Left ventricle myocardium inferior (tissue), 1 donor: ENCODE results near the gene C22orf31. TPM values are rescaled to one million over a fixed set of nuclear protein-coding genes. Genes with fewer than 3 reads are reported as not detected.

Source experiments
- DNase-seq: peaks from one replicate; pipeline ENCODE4 v3.0.0-alpha.2; 2020
- H3K27ac ChIP-seq: fragments of 200-600 bp; replicated peaks from 2 replicates; pipeline ENCODE4 v1.8.0; 2021
- H3K27me3 ChIP-seq: fragments of 200-600 bp; 2 replicates; pipeline ENCODE4 v1.8.0; 2021; ENCODE audit warnings: low read depth
- H3K36me3 ChIP-seq: fragments of 200-600 bp; 2 replicates; pipeline ENCODE4 v1.8.0; 2021
- H3K4me1 ChIP-seq: fragments of 200-600 bp; 2 replicates; pipeline ENCODE4 v1.8.0; 2021
- H3K4me3 ChIP-seq: fragments of 200-600 bp; 2 replicates; pipeline ENCODE4 v1.8.0; 2021; ENCODE audit warnings: mild to moderate bottlenecking, moderate library complexity
- H3K9me3 ChIP-seq: fragments of 200-600 bp; replicated peaks from 2 replicates; pipeline ENCODE4 v1.8.0; 2021
- CTCF ChIP-seq: fragments of 200-600 bp; IDR thresholded peaks from 2 replicates; pipeline ENCODE4 v1.8.0; 2021; ENCODE audit warnings: antibody characterized with exemption, mild to moderate bottlenecking, borderline replicate concordance
- intact Hi-C: fragments of 100-400 bp; cut with micrococcal nuclease; formaldehyde crosslinking; loops from one replicate; pipeline ENCODE4 v1.11.0; 2022
- total RNA-seq: library from RNA; stranded (reverse); fragmentation: NEBNext Ultra II Directional; extraction: Animal tissue kit (Norgen Biotek cat#: 25700); gene quantifications from one replicate; pipeline ENCODE4 v1.2.1, GENCODE V29; 2021
- donor health status: DM: no; HTN: yes; CAD: no; lungs with severe emphysema.

C22orf31 gene
- total RNA-seq, 1 donor from 2014 or later, result 0.30 TPM

- Histone ChIP-seq H3K36me3 (no peaks in the 10 kb centered on the region), H3K27me3 (peaks cover 10% of the 10 kb centered on the region), H3K4me1 (peaks cover 67% of the 10 kb centered on the region), H3K4me3 (peak overlapping the region; percentile 82), H3K27ac (peak overlapping the region; percentile 80), H3K9me3 (no peaks in the 10 kb centered on the region)
- intact Hi-C loops, result no loop called here
- no peak for TF ChIP-seq CTCF
- DNase-seq, result no peak
Measured at GRCh38 chr22:29074276-29074772, 12.7 kb upstream of the C22orf31 start.

GRCh38 chr22:29073618-29074275 lies 12.1 kb upstream of the C22orf31 start:
- intact Hi-C loops, result no loop called here
- peaks cover 10% of the 10 kb centered on the region for H3K27me3 ChIP-seq
- H3K4me3 ChIP-seq, result peak overlapping the region; percentile 82
- DNase-seq, result peak; percentile 53
- H3K27ac ChIP-seq, result peak overlapping the region; percentile 80
- H3K9me3 ChIP-seq, result no peaks in the 10 kb centered on the region
- H3K36me3 ChIP-seq, result no peaks in the 10 kb centered on the region
- TF ChIP-seq CTCF, result no peak
- peaks cover 64% of the 10 kb centered on the region for H3K4me1 ChIP-seq

DNA sequence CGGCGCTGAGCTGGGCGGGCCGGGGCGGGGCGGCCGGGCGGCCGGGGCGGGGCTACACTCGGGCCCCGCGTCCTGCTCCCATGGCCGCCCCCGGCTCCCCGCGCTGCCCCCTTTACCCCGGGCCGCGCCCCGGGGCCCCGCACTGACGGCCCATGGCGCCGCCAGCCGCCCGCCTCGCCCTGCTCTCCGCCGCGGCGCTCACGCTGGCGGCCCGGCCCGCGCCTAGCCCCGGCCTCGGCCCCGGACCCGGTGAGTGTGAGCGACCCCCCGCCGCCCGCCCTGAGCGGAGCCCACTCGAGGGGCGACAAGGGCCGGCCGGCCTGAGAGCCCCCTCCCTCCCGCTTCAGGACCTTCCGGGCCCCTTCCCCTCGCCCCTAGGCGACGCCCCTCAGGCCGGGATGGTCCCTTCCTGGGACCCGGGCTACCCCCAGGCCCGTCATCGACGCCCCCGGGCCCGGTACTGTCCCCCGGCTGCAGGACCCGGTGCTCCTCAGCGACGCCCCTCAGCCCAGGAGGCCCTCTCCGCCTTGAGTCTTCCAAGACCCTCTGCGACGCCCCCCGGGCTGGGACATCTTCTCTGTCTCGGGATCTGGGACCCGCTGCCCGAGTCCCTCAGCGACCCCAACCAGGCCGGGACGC lies 11.5 kb upstream of the C22orf31 start, which contains the start of gene KREMEN1:
KREMEN1 (plus strand) TSS at position 57 of the 639 bp plus-strand sequence; CDS start at position 153, 96 bp downstream.
- Histone ChIP-seq H3K27me3 (peaks cover 10% of the 10 kb centered on the region), H3K36me3 (no peaks in the 10 kb centered on the region), H3K9me3 (no peaks in the 10 kb centered on the region), H3K27ac (peak within 1 kb of the TSS; percentile 80), H3K4me1 (peaks cover 57% of the 10 kb centered on the region), H3K4me3 (peak within 1 kb of the TSS; percentile 82)
- intact Hi-C loops, result no loop called here
- DNase-seq, result no peak
- TF ChIP-seq CTCF, result no peak

DNA sequence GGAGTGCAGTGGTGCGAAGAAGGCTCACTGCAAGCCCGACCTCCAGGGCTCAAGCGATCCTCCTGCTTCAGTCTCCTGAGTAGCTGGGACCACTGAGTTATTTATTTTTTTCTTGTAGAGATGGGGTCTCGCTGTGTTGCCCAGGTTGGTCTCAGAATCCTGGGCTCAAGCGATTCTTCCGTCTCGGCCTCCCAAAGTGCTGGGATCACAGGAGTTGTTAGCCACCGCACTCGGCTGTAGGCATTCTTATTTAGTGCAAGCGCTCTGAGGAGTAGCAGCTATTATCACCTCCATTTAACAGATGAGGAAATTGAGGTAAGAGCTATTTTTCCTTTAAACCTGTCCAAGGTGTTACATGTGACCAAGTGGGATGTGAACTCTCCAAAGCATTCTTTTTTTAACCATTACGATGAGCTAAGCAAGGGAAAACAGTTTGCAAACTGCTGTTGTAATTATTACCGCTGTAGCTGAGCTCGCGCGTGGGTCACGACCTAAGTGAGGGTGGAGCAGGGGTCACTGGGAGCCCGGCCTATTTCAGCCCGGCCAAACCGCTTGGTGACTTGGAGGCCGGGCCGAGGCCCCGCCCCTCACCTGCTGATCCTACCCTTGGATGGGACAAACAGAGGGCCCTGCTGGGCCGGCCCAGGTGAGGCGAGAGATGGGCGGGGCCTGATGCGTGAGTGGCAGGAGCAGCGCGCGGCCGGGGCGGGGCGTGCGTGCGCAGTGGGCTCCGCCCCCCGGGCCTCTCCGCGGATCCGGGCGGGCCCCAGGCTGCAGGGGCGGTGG lies 10.8 kb upstream of the C22orf31 start:
- intact Hi-C loops, result no loop called here
- Histone ChIP-seq H3K4me3 (peak overlapping the region; percentile 82), H3K4me1 (peaks cover 52% of the 10 kb centered on the region)

More for the DNA sequence above, 10.8 kb upstream of the C22orf31 start:
- Histone ChIP-seq H3K27me3 (peaks cover 10% of the 10 kb centered on the region), H3K36me3 (no peaks in the 10 kb centered on the region), H3K9me3 (no peaks in the 10 kb centered on the region), H3K27ac (no peak overlapping the region)
- peak; percentile 90 for DNase-seq
- TF ChIP-seq CTCF, result no peak
